H1 (cell line): Measurements from ENCODE around the gene TNFAIP8L3. TPM values are rescaled to one million over a fixed set of nuclear protein-coding genes. Genes with fewer than 3 reads are reported as not detected.

ENCODE experiments used
- JUND ChIP-seq: IDR thresholded peaks from 2 replicates; pipeline ENCODE4 v1.6.1; 2011; ENCODE audit warnings: mild to moderate bottlenecking, improper control_type of control experiment, low read length
- KDM5A ChIP-seq: fragments of 200-600 bp; IDR thresholded peaks from 2 replicates; pipeline ENCODE4 v1.7.1; 2012; ENCODE audit warnings: mild to moderate bottlenecking, low read length, inconsistent platforms, mixed read lengths
- polyA plus RNA-seq, 7 experiments: library from polyadenylated mRNA; depleted of rRNA in 3 of 7; stranded (reverse) in 5 of 7; unstranded in 2 of 7; fragments of >200 nt in 5 of 7; fragments of 200-250 nt in 2 of 7; gene quantifications; 1 replicate in 5 of 7; 2 replicates in 1 of 7; 4 replicates in 1 of 7; pipeline versions ENCODE4 v1.2.1 to v1.2.3, GENCODE V29; 2011 to 2013; ENCODE audit warnings: missing spikeins in 2 of 7, mixed read lengths in 2 of 7
- total RNA-seq: library from RNA; stranded (reverse); fragmentation: NEBNext Ultra II Directional; extraction: Animal tissue kit (Norgen Biotek cat#: 25700); gene quantifications from 2 replicates; pipeline ENCODE4 v1.2.1, GENCODE V29; 2021
- TF ChIP-seq, protein P1 (sequence below): IDR thresholded peaks from 2 replicates; pipeline ENCODE4 v1.6.1; 2011; ENCODE audit warnings: low read length, improper control_type of control experiment

TNFAIP8L3 gene
- total and polyA plus RNA-seq, 2 of the 8 experiments (the other 6 are each of a cell fraction or from before 2014, with no cell fraction given) = 0.23 to 0.67 TPM

DNA sequence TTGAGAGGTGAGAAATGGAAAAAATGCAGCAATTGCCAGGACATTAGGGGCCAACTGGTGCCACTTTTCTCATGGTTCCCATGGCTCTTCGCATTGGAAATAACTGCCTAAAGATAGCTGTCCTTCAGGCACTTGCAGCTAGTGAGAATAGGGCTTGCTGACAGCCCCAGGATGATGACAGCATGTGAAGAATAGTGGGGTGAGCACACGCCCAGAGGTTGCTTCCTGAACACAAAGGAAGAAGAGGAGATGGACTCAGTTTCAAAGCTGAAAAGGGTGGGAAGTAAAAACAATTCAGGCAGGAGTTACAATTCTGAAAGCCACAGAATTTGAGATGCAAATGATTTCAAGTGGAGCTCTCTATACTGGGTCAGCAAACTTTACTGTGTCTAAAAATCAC is 45.6 kb downstream of the TNFAIP8L3 start (continued):
- TF ChIP-seq, protein P1, sequence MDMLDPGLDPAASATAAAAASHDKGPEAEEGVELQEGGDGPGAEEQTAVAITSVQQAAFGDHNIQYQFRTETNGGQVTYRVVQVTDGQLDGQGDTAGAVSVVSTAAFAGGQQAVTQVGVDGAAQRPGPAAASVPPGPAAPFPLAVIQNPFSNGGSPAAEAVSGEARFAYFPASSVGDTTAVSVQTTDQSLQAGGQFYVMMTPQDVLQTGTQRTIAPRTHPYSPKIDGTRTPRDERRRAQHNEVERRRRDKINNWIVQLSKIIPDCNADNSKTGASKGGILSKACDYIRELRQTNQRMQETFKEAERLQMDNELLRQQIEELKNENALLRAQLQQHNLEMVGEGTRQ = no peak
- no peak for TF ChIP-seq KDM5A
- no peak for TF ChIP-seq JUND
- TF ChIP-seq, all 59 proteins: peak for 0
